Measurements from ENCODE around the gene CFAP20.

Gene CFAP20

DNA sequence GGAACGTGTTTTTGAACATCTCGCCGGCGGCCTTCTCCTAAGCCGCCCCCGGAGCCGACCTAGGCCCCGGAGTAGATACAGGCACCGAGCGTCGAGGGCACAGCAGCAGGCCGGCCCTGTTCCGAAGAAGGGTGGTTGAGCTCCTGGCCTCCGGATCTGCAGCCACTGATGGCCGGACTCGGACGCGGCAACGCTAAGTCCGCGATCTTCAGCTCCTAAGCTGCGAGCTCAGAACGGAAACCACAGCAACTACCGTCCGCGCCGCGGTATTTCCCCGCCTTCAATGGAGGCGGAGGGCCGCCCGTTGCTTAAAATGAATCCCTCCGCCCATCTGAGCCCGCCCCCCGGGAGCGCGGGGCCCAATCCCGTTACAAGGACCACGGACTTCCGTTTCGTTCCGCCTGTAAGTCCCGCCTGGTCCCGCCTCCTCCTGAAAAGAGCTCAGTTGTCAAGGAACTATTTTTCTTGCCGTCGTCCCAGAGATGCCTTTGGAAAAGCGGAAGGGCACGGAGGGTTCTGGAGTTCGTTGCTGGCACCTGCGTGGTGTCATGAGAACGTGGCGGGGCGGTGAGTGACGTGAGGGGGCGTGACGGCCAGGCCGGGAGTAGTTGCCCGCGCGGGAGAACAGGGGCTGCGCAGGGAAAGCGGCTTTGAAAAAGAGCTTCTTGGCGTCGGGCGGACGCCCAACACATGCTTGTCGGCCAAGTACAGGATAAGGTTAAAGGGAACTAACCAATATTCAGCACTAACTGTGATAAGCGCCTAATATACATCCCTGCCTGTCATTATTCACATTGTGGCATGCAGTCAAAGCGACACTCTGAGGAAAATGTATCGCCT lies at the start of gene CFAP20:
Gene CFAP20 (minus strand): TSS at position 285 of the 840 bp plus-strand sequence. CDS start 266 bp downstream, at position 19.
- Histone ChIP-seq H3K4me1 (peaks cover 42% of the 10 kb centered on the region), H3K27me3 (no peaks in the 10 kb centered on the region), H3K9ac (peak within 1 kb of the TSS; percentile 94), H3K4me2 (peak within 1 kb of the TSS; percentile 99), H4K20me1 (peaks cover 43% of the 10 kb centered on the region), H3K4me3 (peak within 1 kb of the TSS; percentile 94), H3K9me3 (no peaks in the 10 kb centered on the region), H3K36me3 (0 out of 2 replicates have a peak, but pooled peaks cover 5% of the 10 kb centered on the region), H3K27ac (peak within 1 kb of the TSS; percentile 94)
- no peak for TF ChIP-seq Cebpa-rat (IDR thresholded peaks at IDR 0.05)

DNA sequence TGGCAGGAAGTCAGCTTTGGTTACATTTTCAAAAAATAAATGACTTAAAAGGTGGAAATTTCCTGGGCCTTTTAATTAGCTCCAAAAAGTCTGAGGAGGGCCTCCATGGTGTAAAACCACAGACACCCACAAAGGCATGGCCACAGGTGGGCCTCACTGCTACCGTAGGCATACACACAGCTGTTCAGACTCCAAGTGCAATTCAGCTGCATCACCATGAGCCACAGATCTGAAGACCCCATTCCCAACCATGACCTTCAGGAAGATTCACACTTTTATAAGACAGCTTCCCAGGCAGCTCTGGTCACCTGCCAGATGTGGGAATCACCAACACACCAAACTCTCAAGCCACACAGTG lies 48.2 kb upstream of the CFAP20 start:
- Histone ChIP-seq H3K27me3 (no peaks in the 10 kb centered on the region; the same call in 1 of the 2 replicates), H3K4me2 (no peak overlapping the region), H3K36me3 (peaks cover 95% of the 10 kb centered on the region), H4K20me1 (peaks cover 54% of the 10 kb centered on the region), H3K9me3 (no peaks in the 10 kb centered on the region), H3K4me1 (peaks cover 5% of the 10 kb centered on the region; the same call in 1 of the 2 replicates), H3K9ac (no peak overlapping the region), H3K4me3 (no peak overlapping the region), H3K27ac (no peak overlapping the region)
- TF ChIP-seq Cebpa-rat (IDR thresholded peaks at IDR 0.05): no peak

DNA sequence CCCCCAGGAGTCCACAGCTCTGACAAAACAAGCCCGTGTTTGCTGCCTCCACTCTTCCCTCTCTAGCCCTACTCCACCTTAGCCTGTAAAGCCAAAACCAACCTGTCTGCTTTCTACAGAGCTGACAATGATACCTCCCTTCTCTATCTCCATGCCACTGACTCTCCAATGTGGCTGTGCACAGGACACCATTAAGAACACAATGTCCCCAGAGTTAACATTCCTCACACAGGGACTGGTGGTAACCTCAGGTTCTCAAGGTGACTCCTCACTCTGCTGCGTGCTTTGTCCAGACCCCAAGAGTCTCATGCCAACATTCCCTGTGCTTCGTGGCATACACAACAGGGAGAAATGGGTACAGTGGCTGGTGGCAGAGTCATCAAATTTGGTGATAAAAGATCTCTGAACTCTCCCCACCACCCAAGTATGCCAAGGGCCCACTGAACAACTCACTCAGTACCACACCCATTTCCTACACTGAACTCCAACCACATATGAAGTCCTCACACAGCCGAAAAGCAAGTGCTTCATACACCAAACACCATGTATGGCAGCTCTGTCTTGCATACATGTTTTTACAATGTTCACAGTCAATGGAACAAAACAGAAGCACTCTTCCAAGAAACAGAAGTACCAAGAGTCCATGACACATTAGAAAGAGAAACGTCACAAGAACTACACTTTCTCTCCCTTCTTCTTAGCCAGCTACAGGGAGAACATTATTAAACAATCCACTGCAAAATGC lies 47.6 kb upstream of the CFAP20 start:
- H3K36me3 ChIP-seq: peaks cover 95% of the 10 kb centered on the region
- peaks cover 54% of the 10 kb centered on the region for H4K20me1 ChIP-seq
- H3K9me3 ChIP-seq: no peaks in the 10 kb centered on the region
- TF ChIP-seq Cebpa-rat (IDR thresholded peaks at IDR 0.05): no peak
- H3K9ac ChIP-seq: no peak overlapping the region
- H3K27me3 ChIP-seq: no peaks in the 10 kb centered on the region; the same call in 1 of the 2 replicates
- H3K4me3 ChIP-seq: no peak overlapping the region
- H3K4me2 ChIP-seq: no peak overlapping the region
- peaks cover 5% of the 10 kb centered on the region; the same call in 1 of the 2 replicates for H3K4me1 ChIP-seq
- no peak overlapping the region for H3K27ac ChIP-seq

DNA sequence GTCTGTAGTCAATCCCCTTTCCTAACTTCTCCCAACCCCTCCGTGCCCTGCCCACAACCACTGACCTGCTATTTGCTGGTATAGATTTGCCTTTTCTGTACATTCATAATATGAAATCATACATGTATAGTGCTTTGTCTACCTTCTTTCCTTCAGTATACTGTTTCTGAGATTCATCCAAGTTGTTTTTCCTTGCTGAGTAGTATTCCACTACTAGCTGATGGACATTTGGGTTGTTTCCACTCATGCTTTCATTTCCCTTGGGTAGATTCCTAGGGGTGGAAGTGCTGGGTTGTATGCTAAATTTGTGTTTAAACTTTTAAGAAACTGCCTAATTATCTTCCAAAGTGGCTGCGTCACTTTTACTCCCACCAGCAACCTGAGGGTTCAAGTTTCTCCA lies 41.0 kb upstream of the CFAP20 start:
- no peak overlapping the region for H3K4me2 ChIP-seq
- H4K20me1 ChIP-seq: peaks cover 34% of the 10 kb centered on the region
- no peaks in the 10 kb centered on the region for H3K27me3 ChIP-seq
- H3K36me3 ChIP-seq: peaks cover 99% of the 10 kb centered on the region
- TF ChIP-seq Cebpa-rat (IDR thresholded peaks at IDR 0.05): no peak
- H3K9me3 ChIP-seq: no peaks in the 10 kb centered on the region
- H3K9ac ChIP-seq: no peak overlapping the region
- H3K4me1 ChIP-seq: no peaks in the 10 kb centered on the region
- H3K4me3 ChIP-seq: no peak overlapping the region
- no peak overlapping the region for H3K27ac ChIP-seq

DNA sequence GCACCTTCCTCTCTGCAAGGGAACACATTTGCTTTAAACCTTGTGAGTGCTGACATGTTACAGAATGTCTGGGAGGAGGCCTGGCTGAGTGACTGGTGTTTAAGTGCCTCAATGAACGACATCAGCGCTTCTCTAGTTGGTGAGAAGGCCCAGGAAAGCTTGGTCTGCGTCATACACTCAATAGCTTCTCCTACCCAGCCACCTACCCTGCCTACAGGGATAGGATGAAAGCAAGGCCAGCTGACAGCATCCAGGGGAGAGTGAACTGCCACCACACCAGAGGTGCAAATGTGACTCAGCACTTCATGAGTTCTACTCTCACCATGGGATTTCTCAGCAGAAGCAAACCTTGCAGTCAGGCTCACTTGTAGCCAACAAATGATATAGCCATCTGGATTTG lies 31.7 kb upstream of the CFAP20 start:
- Histone ChIP-seq H3K4me1 (no peaks in the 10 kb centered on the region), H3K4me3 (no peak overlapping the region), H4K20me1 (0 out of 2 replicates have a peak, but pooled peaks cover 11% of the 10 kb centered on the region), H3K4me2 (no peak overlapping the region), H3K27ac (no peak overlapping the region), H3K36me3 (peaks cover 89% of the 10 kb centered on the region), H3K9me3 (no peaks in the 10 kb centered on the region), H3K9ac (no peak overlapping the region), H3K27me3 (no peaks in the 10 kb centered on the region)
- no peak for TF ChIP-seq Cebpa-rat (IDR thresholded peaks at IDR 0.05)

DNA sequence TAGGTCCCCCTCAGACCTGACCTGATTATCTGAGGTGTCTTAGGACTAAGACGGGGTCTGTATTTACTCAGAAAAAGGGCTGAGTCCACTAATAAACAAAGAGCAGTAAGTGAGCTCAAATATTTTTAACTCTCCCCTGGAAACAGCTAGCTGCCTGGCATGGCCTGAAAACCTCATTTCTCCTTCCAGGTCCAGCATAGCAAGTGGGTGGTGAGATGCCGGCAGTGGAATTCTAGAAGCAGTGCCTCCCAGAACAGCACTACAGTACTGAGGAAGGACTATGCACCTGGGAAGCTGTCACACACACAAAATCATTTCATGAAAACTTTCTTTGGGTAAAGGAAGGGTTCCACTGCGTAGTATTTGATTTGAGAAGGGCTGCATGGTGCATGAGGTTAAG lies 29.5 kb upstream of the CFAP20 start:
- Histone ChIP-seq H3K9ac (no peak overlapping the region), H3K4me1 (no peaks in the 10 kb centered on the region), H3K4me2 (no peak overlapping the region), H3K4me3 (no peak overlapping the region), H3K36me3 (peaks cover 68% of the 10 kb centered on the region), H3K27ac (no peak overlapping the region), H3K9me3 (no peaks in the 10 kb centered on the region), H3K27me3 (no peaks in the 10 kb centered on the region), H4K20me1 (0 out of 2 replicates have a peak, but pooled peaks cover 11% of the 10 kb centered on the region)
- TF ChIP-seq Cebpa-rat (IDR thresholded peaks at IDR 0.05): no peak

DNA sequence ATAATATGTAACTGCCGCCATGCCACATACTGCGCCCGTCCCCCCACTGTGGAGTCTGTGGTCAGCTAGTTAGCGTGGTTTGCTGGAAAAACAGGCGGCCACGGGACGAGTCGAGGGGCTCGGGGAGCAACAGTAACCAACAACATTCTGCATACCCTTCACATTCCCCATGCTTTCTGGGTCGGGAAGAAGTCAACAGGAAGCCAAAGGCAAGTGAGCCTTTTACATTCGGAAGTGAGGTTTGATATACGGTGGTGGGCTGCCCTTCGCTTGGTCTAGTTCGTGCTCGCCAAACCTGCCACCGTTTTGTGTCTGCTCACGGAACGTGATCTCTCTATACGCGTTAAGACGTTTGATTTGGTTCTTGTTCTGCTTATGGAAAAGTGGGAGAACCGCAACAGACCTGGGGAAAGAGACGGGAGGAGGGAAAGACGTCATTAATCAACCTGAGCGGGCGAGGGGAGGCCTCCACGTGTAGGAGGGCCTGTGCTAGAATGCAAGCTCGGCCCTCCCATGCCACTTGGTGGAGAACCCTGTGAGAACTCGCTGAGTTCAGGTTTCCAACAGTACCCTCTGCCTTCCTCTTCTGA lies 28.9 kb upstream of the CFAP20 start:
- TF ChIP-seq Cebpa-rat (IDR thresholded peaks at IDR 0.05): no peak
- H3K9ac ChIP-seq: no peak overlapping the region
- no peaks in the 10 kb centered on the region for H3K4me1 ChIP-seq
- H3K27me3 ChIP-seq: no peaks in the 10 kb centered on the region
- H3K4me3 ChIP-seq: no peak overlapping the region
- H3K9me3 ChIP-seq: no peaks in the 10 kb centered on the region
- H4K20me1 ChIP-seq: 0 out of 2 replicates have a peak, but pooled peaks cover 11% of the 10 kb centered on the region
- no peak overlapping the region for H3K4me2 ChIP-seq
- peaks cover 61% of the 10 kb centered on the region for H3K36me3 ChIP-seq
- no peak overlapping the region for H3K27ac ChIP-seq

DNA sequence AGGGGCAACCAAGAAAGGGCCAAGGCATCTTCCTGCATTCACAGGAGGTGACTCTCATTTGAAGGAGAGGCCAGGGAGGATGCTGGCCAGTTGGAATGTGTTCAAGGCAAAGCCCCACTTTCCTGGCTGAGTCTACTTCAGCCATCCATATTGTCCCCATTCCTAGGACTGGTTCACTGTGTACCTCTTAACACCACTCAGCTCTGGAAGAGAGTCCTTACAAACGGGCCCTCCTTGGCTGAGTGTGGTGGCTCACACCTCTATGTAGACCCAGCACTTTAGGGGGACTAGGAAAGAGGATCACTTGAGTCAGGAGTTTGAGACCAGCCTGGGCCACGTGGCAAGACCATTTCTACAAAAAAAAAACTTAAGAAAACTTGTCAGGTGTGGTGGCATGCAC lies 28.1 kb upstream of the CFAP20 start:
- H3K36me3 ChIP-seq: peaks cover 53% of the 10 kb centered on the region
- no peaks in the 10 kb centered on the region for H3K27me3 ChIP-seq
- no peak for TF ChIP-seq Cebpa-rat (IDR thresholded peaks at IDR 0.05)
- 0 out of 2 replicates have a peak, but pooled peaks cover 11% of the 10 kb centered on the region for H4K20me1 ChIP-seq
- H3K4me2 ChIP-seq: no peak overlapping the region
- H3K9me3 ChIP-seq: no peaks in the 10 kb centered on the region
- no peak overlapping the region for H3K27ac ChIP-seq
- no peaks in the 10 kb centered on the region for H3K4me1 ChIP-seq
- H3K9ac ChIP-seq: no peak overlapping the region
- no peak overlapping the region for H3K4me3 ChIP-seq

DNA sequence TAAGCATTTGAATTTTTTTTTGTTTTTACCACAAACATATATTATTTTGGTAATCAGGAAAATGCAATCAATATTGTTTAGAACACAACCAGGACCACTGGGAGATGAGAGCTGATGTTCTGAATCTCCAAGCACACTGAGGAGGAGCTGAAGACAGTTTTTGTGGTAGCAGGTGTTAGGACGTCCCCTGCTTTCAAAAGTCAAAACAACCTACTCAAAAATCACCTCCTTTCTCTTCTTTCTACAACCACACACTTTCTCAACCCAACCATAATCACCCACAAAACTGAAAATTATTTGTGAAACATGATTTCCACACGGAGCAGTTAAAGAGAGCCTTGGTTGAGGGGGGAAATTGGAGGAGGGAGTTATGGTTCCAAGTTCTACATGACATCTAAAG lies 26.7 kb upstream of the CFAP20 start:
- Histone ChIP-seq H3K4me3 (no peak overlapping the region), H3K4me1 (no peaks in the 10 kb centered on the region), H3K27me3 (no peaks in the 10 kb centered on the region), H3K9me3 (no peaks in the 10 kb centered on the region), H4K20me1 (0 out of 2 replicates have a peak, but pooled peaks cover 11% of the 10 kb centered on the region), H3K36me3 (peaks cover 39% of the 10 kb centered on the region), H3K9ac (no peak overlapping the region), H3K4me2 (no peak overlapping the region), H3K27ac (no peak overlapping the region)
- TF ChIP-seq Cebpa-rat (IDR thresholded peaks at IDR 0.05): no peak

All from BLaER1 (cell line).